Kidney (tissue), 14 donors: ENCODE measurements around the gene CASP10. TPM values are rescaled to one million over a fixed set of nuclear protein-coding genes. Genes with fewer than 3 reads are reported as not detected.

Experiments used
- DNase-seq, 5 donors: peaks; one replicate each; pipeline ENCODE4 v3.0.0-alpha.2; 2013 to 2020
- FAIRE-seq: peaks from 2 replicates; lab custom pipeline; 2012; peaks lifted over from hg19 to GRCh38; lab: Jason Lieb, UNC
- H3K27ac ChIP-seq, 2 donors: one replicate each; pipeline ENCODE4 v1.7.0; 2013; ENCODE audit warnings: low read depth in 2 of 2, low read length in 2 of 2, inconsistent platforms in 1 of 2
- H3K27me3 ChIP-seq: one replicate; pipeline ENCODE4 v1.7.1; 2013; ENCODE audit warnings: low read length, inconsistent platforms; ENCODE audit not compliant: control insufficient read depth, insufficient read depth
- H3K36me3 ChIP-seq, 3 donors: one replicate each; pipeline versions ENCODE4 v1.7.0 to v1.7.1; 2013; ENCODE audit warnings: low read length in 3 of 3, control low read depth in 1 of 3, inconsistent platforms in 1 of 3; ENCODE audit not compliant: insufficient read depth in 3 of 3, control insufficient read depth in 2 of 3
- H3K4me1 ChIP-seq, 3 donors: one replicate each; pipeline versions ENCODE4 v1.7.0 to v1.7.1; 2013; ENCODE audit warnings: low read length in 3 of 3, inconsistent platforms in 1 of 3, low read depth in 1 of 3; ENCODE audit not compliant: control insufficient read depth in 2 of 3, insufficient read depth in 2 of 3
- H3K4me3 ChIP-seq, 3 donors: one replicate each; pipeline versions ENCODE4 v1.7.0 to v1.8.1; 2013; ENCODE audit warnings: low read length in 3 of 3, control low read depth in 1 of 3, inconsistent platforms in 1 of 3
- H3K9ac ChIP-seq, 3 donors: one replicate each; pipeline versions ENCODE4 v1.7.0 to v1.7.1; 2013; ENCODE audit warnings: low read length in 3 of 3, control low read depth in 1 of 3, inconsistent platforms in 1 of 3
- H3K9me3 ChIP-seq, 3 donors: one replicate each; pipeline versions ENCODE4 v1.7.0 to v1.7.1; 2013; ENCODE audit warnings: low read length in 3 of 3, control low read depth in 1 of 3, inconsistent platforms in 1 of 3; ENCODE audit not compliant: control insufficient read depth in 2 of 3, insufficient read depth in 1 of 3
- intact Hi-C: fragments of 100-400 bp; cut with DNase I; formaldehyde crosslinking; loops from one replicate; pipeline ENCODE4 v1.11.1; 2022
- polyA plus RNA-seq: library from polyadenylated mRNA; stranded (reverse); fragments of 350-450 nt; fragmentation: Illumina TruSeq; extraction: RNeasy Lipid Tissue Mini Kit (QIAGEN cat#74804); gene quantifications from one replicate; pipeline ENCODE4 v1.2.3, GENCODE V29; 2014; ENCODE audit warnings: low read depth, low replicate concordance; ENCODE audit not compliant: insufficient read depth
- total RNA-seq: library from RNA; stranded (reverse); fragmentation: NEBNext Ultra II Directional; extraction: Animal tissue kit (Norgen Biotek cat#: 25700); gene quantifications from one replicate; pipeline ENCODE4 v1.2.1, GENCODE V29; 2021
- TF ChIP-seq, protein P1 (sequence below): IDR thresholded peaks from 3 replicates; pipeline ENCODE4 v1.5.1; 2012; ENCODE audit warnings: mild to moderate bottlenecking, moderate library complexity, borderline replicate concordance; ENCODE audit not compliant: insufficient read depth; ENCODE audit errors: extremely low read depth
- donor health status: control.
- donor health status: control.
- donor health status: control.
- donor health status: control.
- donor health status: control.
- donor health status: DM: yes; HTN: yes; CAD: no.
- donor health status: Normal renal cell carcinoma (clear cell type).

CASP10 gene
- total and polyA plus RNA-seq, 2 donors from 2014 or later: 4.5 to 24.6 TPM

DNA sequence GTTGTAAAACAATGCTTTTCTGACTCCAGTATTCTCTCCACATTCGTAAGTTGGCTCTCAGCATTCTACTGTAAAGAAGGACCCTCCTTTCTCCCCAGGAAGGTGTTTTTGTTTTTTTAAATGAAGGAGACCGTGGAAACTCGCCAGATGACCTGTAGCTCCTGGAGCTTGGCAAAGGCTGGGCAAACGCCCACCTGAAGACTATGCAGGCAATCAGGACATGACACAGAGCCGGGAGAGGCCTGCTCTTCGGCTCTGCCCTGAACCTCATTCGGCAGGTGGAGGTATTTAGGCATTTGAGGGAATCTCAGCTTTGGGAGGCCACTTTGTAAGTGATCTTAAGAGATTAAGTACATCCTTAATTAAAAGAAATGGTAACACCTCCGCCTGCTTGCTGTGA lies 17.4 kb downstream of the CASP10 start:
- Histone ChIP-seq H3K36me3 (peaks cover 0 to 7% (median 0%) of the 10 kb centered on the region in 3 donors), H3K4me1 (peaks cover 8 to 21% (median 10%) of the 10 kb centered on the region in 3 donors), H3K9me3 (no peaks in the 10 kb centered on the region), H3K27me3 (no peaks in the 10 kb centered on the region), H3K9ac (no peak overlapping the region), H3K27ac (no peak overlapping the region), H3K4me3 (no peak overlapping the region)
- DNase-seq (no peak), FAIRE-seq (no peak)
- intact Hi-C loops: no loop called here
- TF ChIP-seq, protein P1, sequence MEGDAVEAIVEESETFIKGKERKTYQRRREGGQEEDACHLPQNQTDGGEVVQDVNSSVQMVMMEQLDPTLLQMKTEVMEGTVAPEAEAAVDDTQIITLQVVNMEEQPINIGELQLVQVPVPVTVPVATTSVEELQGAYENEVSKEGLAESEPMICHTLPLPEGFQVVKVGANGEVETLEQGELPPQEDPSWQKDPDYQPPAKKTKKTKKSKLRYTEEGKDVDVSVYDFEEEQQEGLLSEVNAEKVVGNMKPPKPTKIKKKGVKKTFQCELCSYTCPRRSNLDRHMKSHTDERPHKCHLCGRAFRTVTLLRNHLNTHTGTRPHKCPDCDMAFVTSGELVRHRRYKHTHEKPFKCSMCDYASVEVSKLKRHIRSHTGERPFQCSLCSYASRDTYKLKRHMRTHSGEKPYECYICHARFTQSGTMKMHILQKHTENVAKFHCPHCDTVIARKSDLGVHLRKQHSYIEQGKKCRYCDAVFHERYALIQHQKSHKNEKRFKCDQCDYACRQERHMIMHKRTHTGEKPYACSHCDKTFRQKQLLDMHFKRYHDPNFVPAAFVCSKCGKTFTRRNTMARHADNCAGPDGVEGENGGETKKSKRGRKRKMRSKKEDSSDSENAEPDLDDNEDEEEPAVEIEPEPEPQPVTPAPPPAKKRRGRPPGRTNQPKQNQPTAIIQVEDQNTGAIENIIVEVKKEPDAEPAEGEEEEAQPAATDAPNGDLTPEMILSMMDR: no peak

- intact Hi-C loops: no loop called here
- Histone ChIP-seq H3K27ac (no peak overlapping the region), H3K9ac (no peak overlapping the region), H3K27me3 (no peaks in the 10 kb centered on the region), H3K9me3 (no peaks in the 10 kb centered on the region), H3K4me1 (peaks cover 9 to 13% (median 10%) of the 10 kb centered on the region in 3 donors), H3K4me3 (no peak overlapping the region), H3K36me3 (peaks cover 0 to 3% (median 0%) of the 10 kb centered on the region in 3 donors)
- FAIRE-seq (no peak), DNase-seq (no peak)
- TF ChIP-seq, protein P1: no peak
Measured at GRCh38 chr2:201201371-201201770, 18.4 kb downstream of the CASP10 start.

- intact Hi-C loops: no loop called here
- TF ChIP-seq, protein P1: no peak
- no peak overlapping the region for H3K9ac ChIP-seq
- FAIRE-seq: no peak
- DNase-seq: peak; percentile 61 to 95 (median 75)
- peak overlapping the region; percentile 65 to 71 for H3K27ac ChIP-seq
- no peaks in the 10 kb centered on the region for H3K27me3 ChIP-seq
- peaks cover 0 to 2% (median 0%) of the 10 kb centered on the region in 3 donors for H3K36me3 ChIP-seq
- H3K4me1 ChIP-seq: peaks cover 9 to 12% (median 10%) of the 10 kb centered on the region in 3 donors
- no peaks in the 10 kb centered on the region for H3K9me3 ChIP-seq
- H3K4me3 ChIP-seq: peak overlapping the region in 1 of 3 donors; percentile 3
Measured at GRCh38 chr2:201203916-201204654, 21.1 kb downstream of the CASP10 start.
